ENCODE results near the gene ITGB1BP2. TPM values are rescaled to one million over a fixed set of nuclear protein-coding genes. Genes with fewer than 3 reads are reported as not detected.

Gene ITGB1BP2
- total and polyA plus RNA-seq, 2 of the 13 experiments (the other 11 are each of a cell fraction or from before 2014, with no cell fraction given), result 0.90 to 2.2 TPM

GRCh38 chrX:71291381-71291780 is 10.2 kb upstream of the ITGB1BP2 start:
- WGBS (ENCODE audit: low lambda C conversion rate), result 96% methylated on average over 6 of the region's 6 CpGs
- no peaks in the 10 kb centered on the region for H3K9me3 ChIP-seq (ENCODE audit: low read length)
- H3K4me2 ChIP-seq (ENCODE audit: low read depth, low read length), result no peak overlapping the region
- no peak overlapping the region for H3K4me3 ChIP-seq (replicated peaks in 1 of 3; ENCODE audit: insufficient read depth in 1 of 3, low read depth in 2 of 3, low read length in 3 of 3)
- peaks cover 20% of the 10 kb centered on the region for H3K4me1 ChIP-seq (ENCODE audit: insufficient read depth, low read length)
- CTCF ChIA-PET (ENCODE audit: low intra/inter-chr PET ratio, low total read pairs), result no interaction called here
- in situ Hi-C loops (cut with HindIII; ENCODE audit: extremely low pct_ligation_motif_present, low pct_unique_long_range_greater_than_20kb) (no loop called here), intact Hi-C loops (cut with micrococcal nuclease; ENCODE audit: unreplicated experiment) (no loop called here)
- H3K36me3 ChIP-seq (replicated peaks in 1 of 2; ENCODE audit: control insufficient read depth in 1 of 2, insufficient read depth in 2 of 2, low read length in 2 of 2), result peaks cover 1 to 37% of the 10 kb centered on the region in 2 experiments; a peak in 3 of 5 replicates
- FAIRE-seq (no peak), DNase-seq (ENCODE audit: low spot score) (no peak), ATAC-seq (no peak)
- H3K27ac ChIP-seq (ENCODE audit: extremely low read length, insufficient read depth, low read length), result no peak overlapping the region
- no TSS peak for BruUV-seq (replicated peaks)
- H4K20me1 ChIP-seq (ENCODE audit: insufficient read depth, low read length), result peaks cover 11% of the 10 kb centered on the region
- H3K79me2 ChIP-seq (ENCODE audit: insufficient read depth, low read length), result peaks cover 28% of the 10 kb centered on the region
- POLR2A ChIA-PET, result interaction anchor here (1.7 kb wide), 1 partner anchor 8 kb away, joined by 9 read pairs; the partner anchor contains the start of gene NONO
- H2AFZ ChIP-seq (ENCODE audit: low read length), result no peak overlapping the region
- H3K27me3 ChIP-seq (ENCODE audit: control insufficient read depth in 1 of 2, insufficient read depth in 2 of 2, low read length in 2 of 2), result no peaks in the 10 kb centered on the region
- TF ChIP-seq, protein P1, sequence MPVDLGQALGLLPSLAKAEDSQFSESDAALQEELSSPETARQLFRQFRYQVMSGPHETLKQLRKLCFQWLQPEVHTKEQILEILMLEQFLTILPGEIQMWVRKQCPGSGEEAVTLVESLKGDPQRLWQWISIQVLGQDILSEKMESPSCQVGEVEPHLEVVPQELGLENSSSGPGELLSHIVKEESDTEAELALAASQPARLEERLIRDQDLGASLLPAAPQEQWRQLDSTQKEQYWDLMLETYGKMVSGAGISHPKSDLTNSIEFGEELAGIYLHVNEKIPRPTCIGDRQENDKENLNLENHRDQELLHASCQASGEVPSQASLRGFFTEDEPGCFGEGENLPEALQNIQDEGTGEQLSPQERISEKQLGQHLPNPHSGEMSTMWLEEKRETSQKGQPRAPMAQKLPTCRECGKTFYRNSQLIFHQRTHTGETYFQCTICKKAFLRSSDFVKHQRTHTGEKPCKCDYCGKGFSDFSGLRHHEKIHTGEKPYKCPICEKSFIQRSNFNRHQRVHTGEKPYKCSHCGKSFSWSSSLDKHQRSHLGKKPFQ (CRISPR knock-in tag; IDR thresholded peaks at IDR 0.05; ENCODE audit: insufficient replicate concordance), result no peak
- TF ChIP-seq, protein P2, sequence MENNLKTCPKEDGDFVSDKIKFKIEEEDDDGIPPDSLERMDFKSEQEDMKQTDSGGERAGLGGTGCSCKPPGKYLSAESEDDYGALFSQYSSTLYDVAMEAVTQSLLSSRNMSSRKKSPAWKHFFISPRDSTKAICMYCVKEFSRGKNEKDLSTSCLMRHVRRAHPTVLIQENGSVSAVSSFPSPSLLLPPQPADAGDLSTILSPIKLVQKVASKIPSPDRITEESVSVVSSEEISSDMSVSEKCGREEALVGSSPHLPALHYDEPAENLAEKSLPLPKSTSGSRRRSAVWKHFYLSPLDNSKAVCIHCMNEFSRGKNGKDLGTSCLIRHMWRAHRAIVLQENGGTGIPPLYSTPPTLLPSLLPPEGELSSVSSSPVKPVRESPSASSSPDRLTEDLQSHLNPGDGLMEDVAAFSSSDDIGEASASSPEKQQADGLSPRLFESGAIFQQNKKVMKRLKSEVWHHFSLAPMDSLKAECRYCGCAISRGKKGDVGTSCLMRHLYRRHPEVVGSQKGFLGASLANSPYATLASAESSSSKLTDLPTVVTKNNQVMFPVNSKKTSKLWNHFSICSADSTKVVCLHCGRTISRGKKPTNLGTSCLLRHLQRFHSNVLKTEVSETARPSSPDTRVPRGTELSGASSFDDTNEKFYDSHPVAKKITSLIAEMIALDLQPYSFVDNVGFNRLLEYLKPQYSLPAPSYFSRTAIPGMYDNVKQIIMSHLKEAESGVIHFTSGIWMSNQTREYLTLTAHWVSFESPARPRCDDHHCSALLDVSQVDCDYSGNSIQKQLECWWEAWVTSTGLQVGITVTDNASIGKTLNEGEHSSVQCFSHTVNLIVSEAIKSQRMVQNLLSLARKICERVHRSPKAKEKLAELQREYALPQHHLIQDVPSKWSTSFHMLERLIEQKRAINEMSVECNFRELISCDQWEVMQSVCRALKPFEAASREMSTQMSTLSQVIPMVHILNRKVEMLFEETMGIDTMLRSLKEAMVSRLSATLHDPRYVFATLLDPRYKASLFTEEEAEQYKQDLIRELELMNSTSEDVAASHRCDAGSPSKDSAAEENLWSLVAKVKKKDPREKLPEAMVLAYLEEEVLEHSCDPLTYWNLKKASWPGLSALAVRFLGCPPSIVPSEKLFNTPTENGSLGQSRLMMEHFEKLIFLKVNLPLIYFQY (CRISPR knock-in tag; IDR thresholded peaks at IDR 0.05; ENCODE audit: borderline replicate concordance), result no peak
- TF ChIP-seq ZNF225 (CRISPR knock-in tag; IDR thresholded peaks at IDR 0.05) (no peak), MZF1 (CRISPR knock-in tag; IDR thresholded peaks at IDR 0.05; ENCODE audit: borderline replicate concordance) (no peak)
- TF ChIP-seq, protein P3, sequence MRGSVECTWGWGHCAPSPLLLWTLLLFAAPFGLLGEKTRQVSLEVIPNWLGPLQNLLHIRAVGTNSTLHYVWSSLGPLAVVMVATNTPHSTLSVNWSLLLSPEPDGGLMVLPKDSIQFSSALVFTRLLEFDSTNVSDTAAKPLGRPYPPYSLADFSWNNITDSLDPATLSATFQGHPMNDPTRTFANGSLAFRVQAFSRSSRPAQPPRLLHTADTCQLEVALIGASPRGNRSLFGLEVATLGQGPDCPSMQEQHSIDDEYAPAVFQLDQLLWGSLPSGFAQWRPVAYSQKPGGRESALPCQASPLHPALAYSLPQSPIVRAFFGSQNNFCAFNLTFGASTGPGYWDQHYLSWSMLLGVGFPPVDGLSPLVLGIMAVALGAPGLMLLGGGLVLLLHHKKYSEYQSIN (CRISPR knock-in tag; IDR thresholded peaks at IDR 0.05; ENCODE audit: borderline replicate concordance), result no peak
- TF ChIP-seq, protein P4, sequence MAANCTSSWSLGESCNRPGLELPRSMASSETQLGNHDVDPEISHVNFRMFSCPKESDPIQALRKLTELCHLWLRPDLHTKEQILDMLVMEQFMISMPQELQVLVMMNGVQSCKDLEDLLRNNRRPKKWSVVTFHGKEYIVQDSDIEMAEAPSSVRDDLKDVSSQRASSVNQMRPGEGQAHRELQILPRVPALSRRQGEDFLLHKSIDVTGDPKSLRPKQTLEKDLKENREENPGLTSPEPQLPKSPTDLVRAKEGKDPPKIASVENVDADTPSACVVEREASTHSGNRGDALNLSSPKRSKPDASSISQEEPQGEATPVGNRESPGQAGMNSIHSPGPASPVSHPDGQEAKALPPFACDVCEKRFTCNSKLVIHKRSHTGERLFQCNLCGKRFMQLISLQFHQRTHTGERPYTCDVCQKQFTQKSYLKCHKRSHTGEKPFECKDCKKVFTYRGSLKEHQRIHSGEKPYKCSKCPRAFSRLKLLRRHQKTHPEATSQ (CRISPR knock-in tag; IDR thresholded peaks at IDR 0.05; ENCODE audit: borderline replicate concordance), result no peak
- H3K9ac ChIP-seq (ENCODE audit: insufficient read depth, low read depth, low read length), result no peak overlapping the region
